Measurements from ENCODE around the gene ZNF621.

GRCh38 chr3:40518848-40519247 is 5.9 kb upstream of the ZNF621 start:
- TF ChIP-seq CTCF (IDR thresholded peaks at IDR 0.05) (no peak), POLR2A (IDR thresholded peaks at IDR 0.05) (no peak)
